ENCODE results near the gene FOXK2. TPM values are rescaled to one million over a fixed set of nuclear protein-coding genes. Genes with fewer than 3 reads are reported as not detected.
"Not testable (repeated sequence)": the region's sequence is repeated elsewhere in the genome, so short reads cannot be mapped to it uniquely, and the experiment has no call there.

FOXK2 gene
- total RNA-seq, 2 donors from 2014 or later, result 34.8 to 85.1 TPM

- H3K9me3 ChIP-seq, result no peaks in the 10 kb centered on the region
- peaks cover 28 to 42% of the 10 kb centered on the region in 2 donors for H3K4me1 ChIP-seq (ENCODE audit: control insufficient read depth in 1 of 2, low read depth in 2 of 2)
- peak; percentile 24 for DNase-seq (ENCODE audit: low spot score)
- no peaks in the 10 kb centered on the region for H3K36me3 ChIP-seq
- peak; percentile 84 for TF ChIP-seq CTCF (IDR thresholded peaks at IDR 0.05)
- peak overlapping the region; percentile 11 for H3K4me3 ChIP-seq
- no peaks in the 10 kb centered on the region for H3K27me3 ChIP-seq (replicated peaks; ENCODE audit: insufficient read depth)
- peak overlapping the region; percentile 52 to 82 for H3K27ac ChIP-seq
- peak; percentile 62 for ATAC-seq (ENCODE audit: insufficient number of reproducible peaks, low FRiP score, low read depth)
Observed at GRCh38 chr17:82551779-82552457, 32.4 kb downstream of the FOXK2 start.

GRCh38 chr17:82552580-82552979 lies 33.0 kb downstream of the FOXK2 start:
- H3K36me3 ChIP-seq, result no peaks in the 10 kb centered on the region
- H3K4me3 ChIP-seq, result peak overlapping the region; percentile 11
- peaks cover 28 to 42% of the 10 kb centered on the region in 2 donors for H3K4me1 ChIP-seq (ENCODE audit: control insufficient read depth in 1 of 2, low read depth in 2 of 2)
- H3K9me3 ChIP-seq, result no peaks in the 10 kb centered on the region
- DNase-seq (ENCODE audit: low spot score) (no peak), ATAC-seq (ENCODE audit: insufficient number of reproducible peaks, low FRiP score, low read depth) (no peak)
- H3K27me3 ChIP-seq (replicated peaks; ENCODE audit: insufficient read depth), result no peaks in the 10 kb centered on the region
- peak overlapping the region; percentile 52 to 82 for H3K27ac ChIP-seq
- no peak for TF ChIP-seq CTCF (IDR thresholded peaks at IDR 0.05)

- H3K4me3 ChIP-seq, result no peak overlapping the region
- ATAC-seq (ENCODE audit: insufficient number of reproducible peaks, low FRiP score, low read depth), result no peak
Observed at GRCh38 chr17:82553210-82553930, 33.8 kb downstream of the FOXK2 start.

GRCh38 chr17:82557510-82557909 lies 38.0 kb downstream of the FOXK2 start:
- not testable (repeated sequence) for H3K27ac ChIP-seq; H3K27me3 ChIP-seq (replicated peaks; ENCODE audit: insufficient read depth); H3K4me3 ChIP-seq; H3K9me3 ChIP-seq; H3K36me3 ChIP-seq; ATAC-seq (ENCODE audit: insufficient number of reproducible peaks, low FRiP score, low read depth); DNase-seq (ENCODE audit: low spot score)
- H3K4me1 ChIP-seq (ENCODE audit: control insufficient read depth in 1 of 2, low read depth in 2 of 2), result peaks cover 22 to 44% of the 10 kb centered on the region in 2 donors

More at GRCh38 chr17:82553210-82553930, 33.8 kb downstream of the FOXK2 start:
- Histone ChIP-seq H3K4me1 (ENCODE audit: control insufficient read depth in 1 of 2, low read depth in 2 of 2) (peaks cover 28 to 42% of the 10 kb centered on the region in 2 donors), H3K27ac (peak overlapping the region; percentile 52 to 82), H3K36me3 (no peaks in the 10 kb centered on the region), H3K27me3 (replicated peaks; ENCODE audit: insufficient read depth) (no peaks in the 10 kb centered on the region), H3K9me3 (no peaks in the 10 kb centered on the region)
- no peak for TF ChIP-seq CTCF (IDR thresholded peaks at IDR 0.05)
- DNase-seq (ENCODE audit: low spot score), result no peak

GRCh38 chr17:82559566-82560251 lies 40.2 kb downstream of the FOXK2 start:
- no peaks in the 10 kb centered on the region for H3K27me3 ChIP-seq (replicated peaks; ENCODE audit: insufficient read depth)
- TF ChIP-seq CTCF (IDR thresholded peaks at IDR 0.05), result no peak
- H3K4me1 ChIP-seq (ENCODE audit: control insufficient read depth in 1 of 2, low read depth in 2 of 2), result peaks cover 7 to 27% of the 10 kb centered on the region in 2 donors
- no peaks in the 10 kb centered on the region for H3K9me3 ChIP-seq
- ATAC-seq (ENCODE audit: insufficient number of reproducible peaks, low FRiP score, low read depth), result no peak
- no peaks in the 10 kb centered on the region for H3K36me3 ChIP-seq
- H3K27ac ChIP-seq, result no peak overlapping the region
- H3K4me3 ChIP-seq, result no peak overlapping the region
- no peak for DNase-seq (ENCODE audit: low spot score)

All from thoracic aorta (tissue), 2 donors.